Activated CD4-positive, alpha-beta T cell treated with anti-CD3 and anti-CD28 coated beads for 24 hours (primary cell): Measurements from ENCODE around the gene SEC16A.

ENCODE experiments used
- DNase-seq, 2 donors: peaks; one replicate each; pipeline ENCODE4 v3.0.0-alpha.2; 2020; ENCODE audit warnings: low read depth in 2 of 2

The SEC16A gene

DNA sequence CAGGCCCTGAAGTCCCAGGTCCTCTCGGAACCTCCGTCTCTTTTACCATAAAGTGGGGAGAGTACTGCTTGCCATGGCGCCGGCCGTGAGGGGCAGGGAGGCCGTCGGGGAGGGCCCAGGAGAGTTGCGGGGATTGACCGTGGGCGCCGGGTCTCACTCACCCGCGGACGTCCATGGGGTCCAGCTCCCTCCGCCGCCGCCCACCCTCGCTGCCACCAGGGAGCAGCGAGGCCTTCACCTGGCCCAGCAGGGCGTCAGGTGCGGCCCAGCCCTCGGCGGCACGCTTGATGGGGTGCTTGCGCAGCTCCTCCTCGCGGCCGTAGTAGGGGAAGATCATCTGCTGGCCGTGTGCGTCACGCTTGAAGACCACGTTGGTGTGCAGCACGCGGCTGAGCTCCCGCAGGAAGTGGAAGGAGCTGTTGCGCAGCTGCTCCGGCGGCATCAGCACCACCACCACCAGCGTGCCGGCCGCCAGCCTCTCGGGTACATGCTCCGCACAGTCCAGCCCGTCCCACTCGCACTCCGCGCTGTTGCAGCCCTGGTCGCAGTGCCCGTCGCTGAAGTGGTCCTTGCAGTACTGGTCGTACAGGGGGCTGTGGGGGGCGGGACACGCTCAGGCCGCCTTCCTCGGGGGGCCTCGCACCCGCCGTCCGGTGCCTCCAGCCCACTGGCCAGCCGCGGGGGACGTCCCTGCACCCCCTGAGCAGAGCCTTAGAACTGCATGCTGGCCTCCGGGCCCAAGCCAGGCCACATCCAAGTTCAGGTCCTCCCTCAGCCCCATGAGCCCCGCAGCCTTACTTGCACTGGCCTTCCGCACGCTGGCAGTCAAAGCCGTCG, 21.9 kb upstream of the SEC16A start:
- no peak for DNase-seq

GRCh38 chr9:136502940-136503550, 20.2 kb upstream of the SEC16A start:
- no peak for DNase-seq

- no peak for DNase-seq
Observed at GRCh38 chr9:136502196-136502595, 19.4 kb upstream of the SEC16A start.

DNA sequence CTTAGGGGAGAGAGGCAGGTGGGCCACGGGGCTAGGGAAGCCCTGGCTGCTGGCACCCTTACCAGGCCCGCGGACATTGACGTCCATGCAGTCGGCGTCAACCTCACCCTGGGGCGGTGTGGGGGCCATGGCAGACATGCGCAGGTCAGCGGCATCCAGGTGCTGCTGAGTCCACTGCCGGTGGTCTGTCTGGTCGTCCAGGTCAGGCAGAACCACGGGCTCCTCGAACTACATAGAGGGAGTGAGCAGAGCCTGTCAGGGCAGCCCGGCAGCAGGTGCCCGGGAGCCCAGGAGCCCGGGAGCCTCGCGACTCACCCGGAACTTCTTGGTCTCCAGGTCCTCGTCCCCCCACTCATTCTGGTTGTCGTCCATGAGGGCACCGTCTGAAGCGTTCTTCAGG, 18.8 kb upstream of the SEC16A start:
- no peak for DNase-seq

DNA sequence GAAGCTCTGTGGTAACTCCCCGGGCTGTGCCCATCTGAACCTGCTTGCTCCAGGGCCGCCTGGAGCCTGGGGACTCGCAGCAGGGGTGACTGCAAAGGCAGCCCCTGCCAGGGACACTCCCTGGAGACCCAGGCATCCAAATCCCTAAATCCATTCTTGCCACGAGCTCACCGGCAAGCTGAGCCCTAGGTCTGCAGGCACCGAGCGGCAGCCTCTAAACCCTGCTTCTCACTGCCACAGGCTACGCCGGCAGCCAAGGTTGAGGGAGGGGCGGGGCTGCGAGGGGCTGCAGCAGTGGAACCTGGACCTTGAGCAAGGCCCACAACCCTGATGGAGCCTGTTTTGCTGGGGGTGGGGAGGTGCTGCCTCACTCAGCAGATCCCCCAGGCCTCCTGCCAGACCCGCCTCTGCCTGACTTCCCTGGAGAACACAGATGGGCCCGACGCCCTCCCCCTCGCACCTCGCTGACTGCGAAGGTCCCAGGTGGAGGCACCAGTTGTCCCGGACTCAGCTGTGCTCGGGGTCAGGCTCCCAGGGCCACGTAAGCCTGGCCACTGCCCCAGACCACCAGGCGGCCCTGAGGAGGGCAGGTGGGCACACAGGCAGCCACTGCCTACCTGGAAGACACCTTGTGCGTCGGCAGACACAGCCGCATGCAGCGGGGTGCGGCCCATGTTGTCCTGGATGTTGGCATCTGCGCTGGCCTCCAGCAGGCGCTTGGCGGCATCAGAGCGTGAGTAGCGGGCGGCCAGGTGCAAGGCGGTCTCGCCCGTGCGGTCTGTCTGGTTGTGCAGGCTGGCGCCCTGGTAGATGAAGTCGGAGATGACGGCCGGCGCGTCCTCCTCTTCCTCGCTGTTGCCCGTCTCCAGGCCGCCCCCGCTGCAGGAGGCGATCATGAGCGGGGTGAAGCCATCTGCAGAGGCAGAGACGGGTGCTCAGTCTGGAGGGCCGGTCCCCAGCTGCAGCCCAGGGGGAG, 17.4 kb upstream of the SEC16A start:
- no peak for DNase-seq

- DNase-seq = no peak
Observed at GRCh38 chr9:136499071-136499934, 16.5 kb upstream of the SEC16A start.

DNA sequence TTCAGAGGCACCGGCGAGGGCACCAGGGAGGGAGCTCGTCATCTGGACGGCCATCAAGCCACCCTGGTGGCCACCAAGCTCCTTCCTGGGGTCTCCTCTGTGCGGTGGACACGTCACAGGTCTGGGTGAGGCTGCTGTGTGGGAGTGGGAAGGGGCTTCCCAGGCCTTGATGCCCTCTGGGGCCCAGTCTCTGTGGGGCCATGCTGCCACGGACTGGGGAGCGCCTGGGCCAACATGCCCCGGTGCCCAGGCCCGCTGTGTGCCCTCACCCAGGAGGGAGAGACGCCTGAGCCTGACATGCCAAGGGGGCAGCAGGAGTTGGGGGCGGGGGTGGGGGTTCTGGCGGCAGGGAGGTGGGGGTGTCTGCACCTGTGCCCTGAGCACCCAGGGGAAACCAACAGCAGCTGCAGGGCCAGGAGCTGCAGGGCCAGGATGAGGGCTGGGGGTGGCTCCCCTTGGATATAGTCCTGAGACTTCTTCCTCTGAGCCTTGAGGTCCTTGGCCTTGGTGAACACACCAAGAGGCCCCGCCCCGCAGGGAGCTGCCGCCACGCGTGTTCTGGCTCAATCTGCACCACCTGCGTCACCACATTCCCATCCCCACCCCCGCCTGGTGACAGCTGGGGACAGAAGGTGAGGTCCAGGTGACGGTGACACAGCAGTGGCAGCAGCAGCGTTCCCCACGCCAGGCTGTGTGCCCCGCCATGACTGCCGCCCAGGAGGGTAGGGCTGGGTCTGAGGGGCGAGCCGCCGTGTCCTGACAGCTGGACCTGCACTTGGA, 15.3 kb upstream of the SEC16A start:
- no peak for DNase-seq

- DNase-seq = no peak
Observed at GRCh38 chr9:136496801-136497620, 14.2 kb upstream of the SEC16A start.

DNA sequence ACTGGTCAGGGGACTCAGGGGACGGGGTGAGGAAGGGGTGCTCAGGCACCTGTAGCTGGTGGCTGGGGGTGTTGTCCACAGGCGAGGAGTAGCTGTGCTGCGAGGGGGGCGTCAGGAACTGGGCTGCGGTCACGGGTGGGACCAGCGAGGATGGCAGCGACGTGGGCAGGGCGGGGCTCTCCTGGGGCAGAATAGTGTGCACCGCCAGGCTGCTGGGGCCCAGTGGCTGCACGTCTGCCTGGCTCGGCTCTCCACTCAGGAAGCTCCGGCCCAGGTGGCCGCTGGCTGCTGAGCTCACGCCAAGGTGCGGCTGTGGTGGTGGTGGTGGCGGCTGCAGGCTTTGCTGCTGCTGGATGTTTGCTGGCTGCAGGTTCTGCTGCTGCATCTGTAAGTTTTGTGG, 13.3 kb upstream of the SEC16A start:
- DNase-seq = no peak

GRCh38 chr9:136495238-136495800, 12.5 kb upstream of the SEC16A start:
- DNase-seq = no peak

DNA sequence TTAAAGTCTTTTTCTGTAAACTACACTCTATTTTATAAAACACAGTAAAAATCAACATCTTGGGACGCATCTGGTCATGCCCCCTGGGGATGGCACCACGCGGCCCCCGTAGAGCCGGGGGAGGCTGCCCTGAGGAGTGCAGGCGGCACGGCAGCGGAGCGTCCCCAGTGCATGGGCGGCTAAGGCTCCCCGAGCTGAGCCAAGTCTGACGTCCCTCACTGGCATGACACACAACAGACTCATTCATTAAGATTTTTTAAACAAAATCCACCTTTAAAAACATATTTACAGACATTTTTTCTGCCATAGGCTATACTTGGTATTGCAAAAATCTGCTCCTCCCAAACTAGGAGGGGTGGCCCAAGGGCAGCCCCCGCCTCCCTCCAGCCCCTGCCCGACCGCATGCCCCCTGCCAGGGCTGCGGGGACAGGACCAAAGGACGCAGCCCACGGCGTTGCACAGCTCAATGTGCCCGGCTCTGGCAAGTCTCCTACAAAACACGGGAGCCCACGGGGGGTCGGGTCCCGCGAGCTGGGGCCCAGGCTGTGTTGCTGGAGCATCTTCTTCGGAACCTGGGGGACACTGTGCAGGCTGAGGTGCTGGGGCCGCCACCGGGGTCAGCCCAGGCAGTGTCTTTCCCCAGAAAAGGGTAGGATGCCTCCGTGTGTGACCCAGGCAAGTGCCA, 11.8 kb upstream of the SEC16A start:
- DNase-seq = no peak

DNA sequence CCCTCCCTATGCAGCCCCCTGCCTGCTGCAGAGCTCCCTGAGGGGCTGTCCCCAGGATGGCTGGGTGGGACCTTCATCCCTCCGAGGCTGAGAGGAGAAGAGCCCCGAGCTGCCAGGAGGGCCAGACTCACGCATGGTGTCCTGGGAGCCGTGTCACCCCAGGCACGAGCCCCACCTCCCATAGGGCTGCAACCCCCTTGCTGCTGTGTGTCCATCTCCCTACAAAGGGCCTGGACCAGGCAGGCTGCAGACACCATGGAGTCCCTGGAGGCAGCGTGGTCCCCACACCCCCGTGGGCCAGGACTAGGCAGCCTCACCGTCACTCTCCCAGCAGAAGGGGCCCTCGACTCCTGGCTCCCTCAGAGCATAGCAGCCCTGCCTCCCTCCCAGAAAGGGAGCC, 11.2 kb upstream of the SEC16A start:
- no peak for DNase-seq

GRCh38 chr9:136493567-136493971, 10.7 kb upstream of the SEC16A start:
- DNase-seq = no peak

DNA sequence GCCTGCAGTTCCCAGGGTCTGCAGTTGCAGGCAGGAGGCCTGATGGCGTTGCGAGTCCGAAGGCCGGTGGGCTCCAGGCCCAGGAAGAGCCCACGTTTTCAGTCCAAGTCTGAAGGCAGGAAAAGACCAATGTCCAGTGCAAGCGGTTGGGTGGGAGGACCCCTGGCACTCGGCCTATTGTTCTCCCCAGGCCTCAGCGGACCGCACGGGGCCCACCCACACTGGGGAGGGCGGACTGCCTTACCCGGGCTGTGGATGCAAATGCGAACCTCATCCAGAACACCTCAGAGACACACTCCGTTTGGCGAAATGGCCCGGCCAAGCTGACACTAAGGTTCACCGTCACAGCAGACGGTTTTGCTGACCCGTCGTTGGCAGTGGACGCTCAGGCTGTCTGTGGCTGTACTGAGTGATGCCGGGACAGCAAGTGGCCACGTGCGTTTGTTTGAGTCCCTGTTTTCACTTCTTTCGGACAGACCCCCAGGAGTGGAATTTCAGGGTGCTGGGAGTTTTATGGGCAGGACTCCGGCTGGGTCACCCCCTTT, 10.2 kb upstream of the SEC16A start:
- DNase-seq = no peak

DNA sequence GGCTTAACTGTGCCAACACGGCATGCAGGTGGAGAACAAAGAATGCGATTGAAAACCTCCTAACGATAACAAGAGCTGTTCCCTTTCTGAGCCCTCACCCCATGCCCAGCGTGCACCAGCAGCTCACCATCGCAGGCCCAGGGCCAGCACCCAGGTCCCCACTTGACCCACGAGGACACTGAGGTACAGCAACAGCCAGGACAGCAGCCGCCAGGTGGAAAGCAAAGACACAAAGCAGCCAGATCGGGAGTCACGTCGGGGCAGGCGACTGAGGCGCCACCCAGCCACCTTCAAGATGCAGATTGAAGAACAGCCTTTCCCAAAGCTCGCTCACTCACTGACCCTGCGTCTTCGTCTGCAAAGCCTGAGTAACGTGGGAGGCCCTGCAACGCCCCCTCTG, 6.9 kb upstream of the SEC16A start:
- DNase-seq = no peak

DNA sequence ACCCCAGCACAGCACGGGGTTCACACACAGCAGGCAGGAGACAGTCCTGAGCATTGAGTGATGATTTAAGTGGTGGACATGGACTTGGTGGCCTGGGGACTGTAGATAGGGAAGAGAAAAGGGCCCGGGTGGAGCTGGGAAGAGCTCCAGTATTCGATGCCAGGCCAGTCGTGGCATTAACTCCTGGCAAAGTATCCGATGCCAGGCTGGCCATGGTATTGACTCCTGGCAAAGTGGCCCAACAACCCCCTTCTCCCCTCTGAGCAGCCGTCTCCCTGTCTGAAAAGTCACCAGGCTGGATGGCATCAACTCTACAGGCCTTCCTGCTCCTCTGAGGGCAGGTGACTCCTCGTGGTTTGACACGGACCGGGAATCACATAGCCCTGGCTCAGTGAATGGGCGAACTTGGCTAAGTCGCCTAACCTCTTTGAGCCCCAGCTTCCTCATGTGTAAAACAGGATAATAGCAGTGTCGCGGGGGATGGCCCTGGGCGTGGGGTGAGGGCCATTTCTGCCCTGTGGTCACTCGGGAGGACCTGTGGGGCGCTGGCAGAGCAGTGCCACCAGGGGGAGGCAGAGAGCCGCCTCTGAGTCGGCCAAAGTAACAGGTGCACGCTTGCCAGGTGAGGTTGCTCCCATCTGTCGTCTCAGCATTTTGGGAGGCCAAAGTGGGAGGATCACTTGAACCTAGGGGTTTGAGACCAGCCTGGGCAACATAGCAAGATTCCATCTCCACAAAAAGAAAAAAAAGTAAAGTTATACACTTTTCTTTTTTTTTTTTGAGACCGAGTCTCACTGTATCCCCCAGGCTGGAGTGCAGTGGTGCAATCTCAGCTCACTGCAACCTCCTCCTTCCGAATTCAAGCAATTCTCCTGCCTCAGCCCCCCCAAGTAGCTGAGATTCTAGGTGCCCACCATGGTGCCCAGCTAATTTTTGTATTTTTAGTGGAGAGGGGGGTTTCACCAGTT, 5.7 kb upstream of the SEC16A start:
- DNase-seq = peak; percentile 61 to 66

- DNase-seq = no peak
Observed at GRCh38 chr9:136487672-136488071, 4.8 kb upstream of the SEC16A start.
